K562 (cell line): ENCODE data around the gene PLCB3. TPM values are rescaled to one million over a fixed set of nuclear protein-coding genes. Genes with fewer than 3 reads are reported as not detected.
A peak's percentile ranks its signal among the peaks of the same experiment; 100 is the strongest.

Source experiments
- ATF3 ChIP-seq, 2 experiments: fragments of 450-650 bp in 1 of 2; sonication (generic) in 1 of 2; formaldehyde crosslinking in 1 of 2; IDR thresholded peaks in 1 of 2; conservative IDR thresholded peaks in 1 of 2; 2 replicates each; pipeline versions ENCODE4 v1.6.1 to v1.8.1; 2016 to 2023; ENCODE audit warnings: mild to moderate bottlenecking in 2 of 2, moderate library complexity in 2 of 2, inconsistent platforms in 1 of 2, missing genetic modification reagents in 1 of 2
- ATF7 ChIP-seq: fragments of 450-650 bp; IDR thresholded peaks from 2 replicates; pipeline ENCODE4 v1.7.1; 2014; ENCODE audit warnings: mild to moderate bottlenecking, moderate library complexity
- BDP1 ChIP-seq: IDR thresholded peaks from 3 replicates; pipeline ENCODE4 v1.6.1; 2011; ENCODE audit not compliant: insufficient read length, insufficient read depth
- BRF2 ChIP-seq: IDR thresholded peaks from 3 replicates; pipeline ENCODE4 v1.6.1; 2011; ENCODE audit warnings: borderline replicate concordance, mild to moderate bottlenecking; ENCODE audit not compliant: insufficient read length, insufficient read depth
- C11orf30 ChIP-seq: fragments of 450-650 bp; IDR thresholded peaks from 2 replicates; pipeline ENCODE4 v1.6.1; 2016; ENCODE audit warnings: low read depth, mild to moderate bottlenecking
- CBX2 ChIP-seq: fragments of 200-600 bp; sonication (generic); IDR thresholded peaks from one replicate; pipeline ENCODE4 v1.6.1; 2012; ENCODE audit warnings: mild to moderate bottlenecking, low read length, inconsistent platforms; ENCODE audit not compliant: insufficient read depth, poor library complexity, severe bottlenecking
- CGGBP1 ChIP-seq: fragments of 250-450 bp; sonication (Bioruptor Pico); IDR thresholded peaks from 2 replicates; pipeline ENCODE4 v1.9.0; 2021; ENCODE audit warnings: mild to moderate bottlenecking
- CREM ChIP-seq: IDR thresholded peaks from 2 replicates; pipeline ENCODE4 v1.6.1; 2014; ENCODE audit warnings: antibody characterized with exemption, low read depth
- CSDE1 ChIP-seq, 2 experiments: fragments of 450-650 bp; IDR thresholded peaks; 2 replicates each; pipeline ENCODE4 v1.6.1; 2016; ENCODE audit warnings: mild to moderate bottlenecking in 1 of 2
- DNMT1 ChIP-seq: fragments of 450-650 bp; IDR thresholded peaks from 2 replicates; pipeline ENCODE4 v1.6.1; 2016; ENCODE audit warnings: antibody characterized with exemption, mild to moderate bottlenecking
- ERF ChIP-seq: fragments of 450-650 bp; formaldehyde crosslinking; IDR thresholded peaks from 2 replicates; pipeline ENCODE4 v1.4.0; 2020; ENCODE audit warnings: mild to moderate bottlenecking, mixed read lengths
- ETV5 ChIP-seq: sonication (generic); formaldehyde crosslinking; IDR thresholded peaks from 2 replicates; pipeline ENCODE4 v1.4.0; 2020; ENCODE audit warnings: low read depth, mild to moderate bottlenecking, missing genetic modification reagents
- HCFC1 ChIP-seq: IDR thresholded peaks from 2 replicates; pipeline ENCODE4 v1.6.1; 2012; ENCODE audit warnings: low read depth, low read length, improper control_type of control experiment
- HNRNPL ChIP-seq: fragments of 200-400 bp; formaldehyde crosslinking; IDR thresholded peaks from 2 replicates; pipeline ENCODE4 v1.6.1; 2017; ENCODE audit warnings: low read depth, mild to moderate bottlenecking, low read length
- KHSRP ChIP-seq: fragments of 450-650 bp; IDR thresholded peaks from 2 replicates; pipeline ENCODE4 v1.6.1; 2017
- MTA1 ChIP-seq: fragments of 450-650 bp; IDR thresholded peaks from 2 replicates; pipeline ENCODE4 v1.6.1; 2017; ENCODE audit warnings: borderline replicate concordance
- NBN ChIP-seq: fragments of 450-650 bp; IDR thresholded peaks from 2 replicates; pipeline ENCODE4 v1.6.1; 2016; ENCODE audit warnings: low read depth, mild to moderate bottlenecking
- PTBP1 ChIP-seq: fragments of 200-400 bp; formaldehyde crosslinking; IDR thresholded peaks from 2 replicates; pipeline ENCODE4 v1.6.1; 2017; ENCODE audit warnings: low read depth, low read length
- RBM17 ChIP-seq: fragments of 200-400 bp; formaldehyde crosslinking; IDR thresholded peaks from 2 replicates; pipeline ENCODE4 v1.6.1; 2017; ENCODE audit warnings: low read depth, mild to moderate bottlenecking, low read length, borderline replicate concordance
- RFX1 ChIP-seq: fragments of 450-650 bp; IDR thresholded peaks from 2 replicates; pipeline ENCODE4 v1.6.1; 2016; ENCODE audit warnings: mild to moderate bottlenecking, moderate library complexity
- SIRT6 ChIP-seq: IDR thresholded peaks from one replicate; pipeline ENCODE4 v1.6.1; 2012; ENCODE audit warnings: low read depth, mild to moderate bottlenecking, control low read depth, inconsistent platforms, low read length, moderate library complexity
- SMARCE1 ChIP-seq: fragments of 450-650 bp; IDR thresholded peaks from 2 replicates; pipeline ENCODE4 v1.7.1; 2016; ENCODE audit warnings: mild to moderate bottlenecking
- SMC3 ChIP-seq: conservative IDR thresholded peaks from 2 replicates; pipeline ENCODE4 v1.6.1; 2011; ENCODE audit warnings: low read depth, low read length, improper control_type of control experiment; ENCODE audit not compliant: insufficient read depth
- SRSF7 ChIP-seq: fragments of 200-400 bp; formaldehyde crosslinking; optimal IDR thresholded peaks from 2 replicates; pipeline ENCODE3; 2017; ENCODE audit warnings: mild to moderate bottlenecking, low read depth, low read length
- SUPT5H ChIP-seq: fragments of 450-650 bp; IDR thresholded peaks from 2 replicates; pipeline ENCODE4 v1.6.1; 2016
- TRIM28 ChIP-seq: fragments of 450-650 bp; IDR thresholded peaks from 2 replicates; pipeline ENCODE4 v1.6.1; 2017
- YY1 ChIP-seq, 3 experiments: IDR thresholded peaks; 2 replicates each; pipeline ENCODE4 v1.6.1; 2011; ENCODE audit warnings: low read length in 2 of 3, mild to moderate bottlenecking in 2 of 3, moderate library complexity in 2 of 3, borderline replicate concordance in 1 of 3, control low read depth in 1 of 3, low read depth in 1 of 3; ENCODE audit not compliant: insufficient read depth in 3 of 3, insufficient replicate concordance in 2 of 3, control insufficient read depth in 1 of 3, insufficient read length in 1 of 3; ENCODE audit errors: extremely low read depth in 1 of 3
- ZEB2 ChIP-seq: fragments of 450-650 bp; IDR thresholded peaks from 2 replicates; pipeline ENCODE4 v1.6.1; 2016
- ZNF778 ChIP-seq: fragments of 450-650 bp; formaldehyde crosslinking; IDR thresholded peaks from 2 replicates; pipeline ENCODE4 v1.4.0; 2020; ENCODE audit warnings: mild to moderate bottlenecking, moderate library complexity
- polyA plus RNA-seq, 8 experiments: library from polyadenylated mRNA; depleted of rRNA in 4 of 8; stranded (reverse) in 5 of 8; unstranded in 3 of 8; fragments of >200 nt; fragmentation: Nextera tagmentation in 2 of 8; fragmentation: Illumina TruSeq in 1 of 8; extraction: Ambion mirVana in 2 of 8; extraction: Trizol in 1 of 8; gene quantifications; 2 replicates each; pipeline versions ENCODE4 v1.2.1 to v1.2.3, GENCODE V29; 2011 to 2014; ENCODE audit warnings: inconsistent platforms in 1 of 8, missing spikeins in 1 of 8
- total RNA-seq, 7 experiments: library from RNA; depleted of rRNA in 6 of 7; stranded (reverse); fragments of >200 nt in 6 of 7; fragmentation: Illumina TruSeq in 2 of 7; extraction: Trizol in 2 of 7; gene quantifications; 2 replicates each; pipeline versions ENCODE4 v1.2.1 to v1.2.3, GENCODE V29; 2011 to 2021; ENCODE audit warnings: low replicate concordance in 1 of 7

Gene PLCB3
- total and polyA plus RNA-seq, 9 of the 15 experiments (the other 6 are each of a cell fraction or from before 2014, with no cell fraction given): 0.31 to 44.8 (median 14.6) TPM

DNA sequence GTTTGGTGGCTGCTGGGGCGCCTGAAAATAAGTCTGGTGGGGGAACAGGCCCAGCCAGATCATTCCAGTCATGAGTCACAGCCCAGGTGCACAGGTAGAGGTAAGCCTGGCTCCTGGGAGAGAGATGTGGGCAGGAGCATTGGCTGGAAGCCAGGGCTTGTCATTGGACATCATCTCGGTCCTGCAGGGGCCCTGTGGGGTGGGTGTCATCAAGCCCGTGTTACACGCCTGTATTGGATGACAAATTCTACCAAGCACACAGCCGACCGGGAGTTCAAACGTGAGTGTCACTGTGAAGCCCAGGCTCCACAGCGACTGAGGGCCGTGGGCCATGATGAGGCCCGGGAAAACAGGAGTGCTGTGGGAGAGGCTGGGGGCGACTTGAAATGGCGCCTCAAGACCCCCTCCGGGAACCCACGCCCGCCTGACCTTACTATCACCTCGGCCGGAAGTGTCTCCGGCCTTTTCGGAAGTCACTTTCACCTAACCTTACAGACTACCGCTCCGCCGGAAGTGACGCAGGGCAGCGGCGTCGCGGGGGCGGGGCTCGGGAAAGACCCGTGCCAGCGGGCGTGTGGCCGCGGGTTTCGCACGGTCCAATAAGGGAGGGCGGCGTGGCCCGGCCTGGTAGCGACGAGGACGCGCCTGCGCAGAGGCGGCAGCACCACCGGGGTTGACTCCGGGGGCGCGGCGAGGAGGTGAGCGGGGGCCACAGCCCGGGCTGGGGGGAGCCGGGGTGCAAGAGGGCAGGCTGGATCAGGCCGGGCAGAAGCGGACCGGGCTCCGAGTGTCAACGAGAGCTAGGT, 10.7 kb upstream of the PLCB3 start, which contains the start of gene FKBP2 (continued):
- no peak for TF ChIP-seq ATF3 (IDR thresholded peaks at IDR 0.05)
- no peak for TF ChIP-seq ATF3 (CRISPR knock-in tag; conservative IDR thresholded peaks at IDR 0.05)
- TF ChIP-seq RBM17: no peak
- TF ChIP-seq TRIM28: peak; percentile 43; the same call in 1 of the 2 replicates
- no peak for TF ChIP-seq CGGBP1 (CRISPR knock-in tag)
- peak; percentile 55; the same call in 1 of the 2 replicates for TF ChIP-seq C11orf30
- peak; percentile 90 for TF ChIP-seq ERF (CRISPR knock-in tag)
- no peak for TF ChIP-seq CBX2
- TF ChIP-seq KHSRP: no peak
- TF ChIP-seq BRF2: no peak
- peak; percentile 96 for TF ChIP-seq SUPT5H
- no peak for TF ChIP-seq ZNF778 (CRISPR knock-in tag)
- no peak for TF ChIP-seq SRSF7
- TF ChIP-seq SMARCE1: no peak
- TF ChIP-seq SIRT6: no peak
- TF ChIP-seq PTBP1: 0 out of 2 replicates have a peak, but pooled peaks have one; percentile 42
- TF ChIP-seq NBN: no peak
- peak in 2 of 3 experiments; percentile 60 to 86 for TF ChIP-seq YY1 (IDR thresholded peaks at IDR 0.05; ENCODE audit: borderline replicate concordance in 1 of 3, control insufficient read depth in 1 of 3, extremely low read depth in 1 of 3, insufficient read depth in 3 of 3, insufficient read length in 1 of 3, insufficient replicate concordance in 2 of 3, low read depth in 1 of 3, low read length in 2 of 3)
- no peak for TF ChIP-seq SMC3
- 0 out of 2 replicates have a peak, but pooled peaks have one; percentile 53 for TF ChIP-seq HNRNPL
- TF ChIP-seq MTA1: no peak
- TF ChIP-seq CSDE1 (IDR thresholded peaks at IDR 0.05): no peak
- no peak for TF ChIP-seq RFX1
- TF ChIP-seq ATF7: peak; percentile 73
- TF ChIP-seq BDP1: no peak
- peak; percentile 93 for TF ChIP-seq ETV5
- TF ChIP-seq ZEB2: peak; percentile 91
- peak; percentile 66 for TF ChIP-seq HCFC1
- peak; percentile 97 for TF ChIP-seq CREM
- no peak for TF ChIP-seq DNMT1
